Fibroblast of the aortic adventitia (primary cell): Measurements from ENCODE around the gene ZNF527. TPM values are rescaled to one million over a fixed set of nuclear protein-coding genes. Genes with fewer than 3 reads are reported as not detected.

Source experiments
- DNase-seq: peaks from one replicate; pipeline ENCODE4 v3.0.0-alpha.2; 2010; ENCODE audit warnings: low read depth
- H3K4me3 ChIP-seq: 2 replicates; pipeline ENCODE4 v1.5.1; 2011; ENCODE audit warnings: low read depth, mild to moderate bottlenecking, control low read depth, low read length, moderate library complexity
- CTCF ChIP-seq: IDR thresholded peaks from 2 replicates; pipeline ENCODE4 v1.5.1; 2011; ENCODE audit warnings: mild to moderate bottlenecking, low read length, control low read depth, inconsistent platforms; ENCODE audit not compliant: insufficient read depth
- total RNA-seq: library from RNA; depleted of rRNA; stranded (reverse); fragments of >200 nt; gene quantifications from 2 replicates; pipeline ENCODE4 v1.2.3, GENCODE V29; 2012; ENCODE audit warnings: low replicate concordance

The ZNF527 gene
- total RNA-seq, result 6.8 and 9.2 TPM in 2 replicates

- H3K4me3 ChIP-seq, result peak within 1 kb of the TSS; percentile 89
- DNase-seq, result peak; percentile 95
- no peak for TF ChIP-seq CTCF
Measured at GRCh38 chr19:37370880-37371661, at the start of gene ZNF527. Gene ZNF527 (plus strand): TSS chr19:37371099. CDS start chr19:37374199, 3,100 bp downstream.

GRCh38 chr19:37329686-37330085 is 41.2 kb upstream of the ZNF527 start:
- no peak for DNase-seq
- no peak overlapping the region for H3K4me3 ChIP-seq
- TF ChIP-seq CTCF, result no peak

GRCh38 chr19:37332839-37333238 is 38.1 kb upstream of the ZNF527 start:
- DNase-seq, result no peak
- TF ChIP-seq CTCF, result no peak
- no peak overlapping the region for H3K4me3 ChIP-seq

- TF ChIP-seq CTCF, result no peak
- peak; percentile 32 for DNase-seq
- no peak overlapping the region for H3K4me3 ChIP-seq
Measured at GRCh38 chr19:37333457-37333856, 37.4 kb upstream of the ZNF527 start.

GRCh38 chr19:37334179-37335071 is 36.5 kb upstream of the ZNF527 start:
- peak overlapping the region; percentile 98 for H3K4me3 ChIP-seq
- peak; percentile 89 for DNase-seq
- TF ChIP-seq CTCF, result no peak

- TF ChIP-seq CTCF, result no peak
- no peak overlapping the region for H3K4me3 ChIP-seq
- no peak for DNase-seq
Measured at GRCh38 chr19:37342753-37343152, 28.1 kb upstream of the ZNF527 start.
